ENCODE data around the gene ERICH4. TPM values are rescaled to one million over a fixed set of nuclear protein-coding genes. Genes with fewer than 3 reads are reported as not detected.

ERICH4 gene
- total and polyA plus RNA-seq, 9 of the 15 experiments (the other 6 are each of a cell fraction or from before 2014, with no cell fraction given): not detected

DNA sequence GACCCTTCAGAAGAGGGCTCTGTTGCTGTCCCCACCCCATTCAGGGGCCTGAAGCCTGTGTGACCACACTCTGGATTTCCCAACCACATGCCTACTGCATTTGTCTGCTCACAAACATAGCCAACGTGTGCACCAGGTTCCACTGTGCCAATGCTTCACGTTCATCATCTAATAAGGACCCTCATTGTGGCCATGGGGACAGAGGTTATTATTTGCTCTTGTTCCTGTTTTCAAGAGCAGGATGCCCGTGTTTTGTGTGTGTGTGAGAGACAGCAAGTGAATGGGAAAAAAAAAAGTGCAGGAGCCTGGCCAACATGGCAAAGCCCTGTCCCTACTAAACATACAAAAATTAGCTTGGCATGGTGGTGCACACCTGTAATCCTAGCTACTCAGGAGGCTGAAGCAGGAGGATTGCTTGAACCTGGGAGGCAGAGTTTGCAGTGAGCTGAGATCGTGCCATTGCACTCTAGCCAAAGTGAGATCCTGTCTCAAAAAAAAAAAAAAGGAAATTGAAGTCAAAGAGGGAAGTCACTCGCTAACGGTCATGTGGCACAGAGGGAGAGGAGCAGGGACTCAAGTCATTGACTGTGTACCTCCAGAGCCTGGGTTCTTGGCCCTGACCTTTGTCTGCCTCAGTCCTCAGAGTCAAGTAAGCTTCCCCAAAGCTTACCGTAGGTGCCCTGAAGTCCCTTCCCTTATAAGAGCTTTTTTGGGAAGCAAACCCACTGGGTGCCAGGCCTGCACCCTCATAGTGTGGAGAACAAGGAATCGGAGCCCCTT lies 22.7 kb upstream of the ERICH4 start (continued):
- no peak for TF ChIP-seq HMBOX1 (IDR thresholded peaks at IDR 0.05)
- no peak for TF ChIP-seq LARP7 (IDR thresholded peaks at IDR 0.05)
- TF ChIP-seq CLOCK (CRISPR knock-in tag; IDR thresholded peaks at IDR 0.05; ENCODE audit: borderline replicate concordance): no peak
- no peak for TF ChIP-seq BHLHE40 (IDR thresholded peaks at IDR 0.05; ENCODE audit: low read length)
- TF ChIP-seq EZH2 (IDR thresholded peaks at IDR 0.05; ENCODE audit: borderline replicate concordance, low read depth, low read length): no peak
- no peak for TF ChIP-seq HMG20A (CRISPR knock-in tag; conservative IDR thresholded peaks at IDR 0.05)
- TF ChIP-seq ZNF830 (CRISPR knock-in tag; IDR thresholded peaks at IDR 0.05): no peak

DNA sequence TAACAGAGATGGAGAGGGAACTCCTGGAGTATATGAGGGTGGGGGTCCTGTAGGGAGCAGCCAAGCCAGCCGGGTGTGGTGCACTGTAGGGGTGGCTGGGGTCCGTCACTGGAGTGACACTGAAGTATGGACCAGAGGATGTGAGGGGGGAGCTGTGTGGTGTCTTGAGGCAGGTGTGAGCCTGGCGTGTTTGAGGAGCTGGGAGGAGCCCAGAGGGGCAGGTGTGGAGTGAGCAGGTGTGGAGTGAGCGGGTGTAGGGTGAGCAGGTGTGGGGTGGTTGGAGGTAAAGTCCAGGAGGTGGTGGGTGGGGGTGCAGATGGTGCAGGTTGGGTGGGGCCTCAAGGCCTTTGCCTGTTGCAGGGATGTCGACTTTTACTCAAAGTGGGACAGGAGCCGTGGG lies 21.6 kb upstream of the ERICH4 start:
- Histone ChIP-seq H3K9me3 (replicated peaks; ENCODE audit: control insufficient read depth, insufficient read depth, low read depth, low read length) (no peaks in the 10 kb centered on the region), H3K9me1 (ENCODE audit: control insufficient read depth, insufficient read depth, low read length) (no peaks in the 10 kb centered on the region), H3K4me3 (no peak overlapping the region), H3K27me3 (ENCODE audit: control insufficient read depth in 2 of 2, insufficient read depth in 2 of 2, low read length in 2 of 2) (no peaks in the 10 kb centered on the region), H3K36me3 (ENCODE audit: control insufficient read depth, insufficient read depth, low read length) (peaks cover 47% of the 10 kb centered on the region; the same call in 2 of the 3 replicates), H3K27ac (ENCODE audit: extremely low read depth, low read depth, low read length) (no peak overlapping the region), H4K20me1 (replicated peaks; ENCODE audit: control insufficient read depth, insufficient read depth, low read length) (no peaks in the 10 kb centered on the region), H3K4me2 (ENCODE audit: insufficient read depth, low read length) (no peak overlapping the region), H3K9ac (ENCODE audit: insufficient read depth in 1 of 2, low read depth in 2 of 2, low read length in 2 of 2) (no peak overlapping the region), H2AFZ (ENCODE audit: low read depth, low read length) (no peak overlapping the region), H3K4me1 (replicated peaks in 1 of 2; ENCODE audit: control insufficient read depth in 2 of 2, insufficient read depth in 2 of 2, low read length in 2 of 2) (peaks cover 8 to 22% of the 10 kb centered on the region in 2 experiments), H3K79me2 (ENCODE audit: control insufficient read depth, insufficient read depth, low read length) (no peaks in the 10 kb centered on the region; the same call in 2 of the 3 replicates)
- FAIRE-seq: no peak
- TF ChIP-seq POLR2G (IDR thresholded peaks at IDR 0.05; ENCODE audit: low read depth, low read length) (peak; percentile 30; the same call in 1 of the 2 replicates), NR2F6 (CRISPR knock-in tag; IDR thresholded peaks at IDR 0.05) (no peak), ARID2 (IDR thresholded peaks at IDR 0.05) (no peak)
- TF ChIP-seq, protein P1, sequence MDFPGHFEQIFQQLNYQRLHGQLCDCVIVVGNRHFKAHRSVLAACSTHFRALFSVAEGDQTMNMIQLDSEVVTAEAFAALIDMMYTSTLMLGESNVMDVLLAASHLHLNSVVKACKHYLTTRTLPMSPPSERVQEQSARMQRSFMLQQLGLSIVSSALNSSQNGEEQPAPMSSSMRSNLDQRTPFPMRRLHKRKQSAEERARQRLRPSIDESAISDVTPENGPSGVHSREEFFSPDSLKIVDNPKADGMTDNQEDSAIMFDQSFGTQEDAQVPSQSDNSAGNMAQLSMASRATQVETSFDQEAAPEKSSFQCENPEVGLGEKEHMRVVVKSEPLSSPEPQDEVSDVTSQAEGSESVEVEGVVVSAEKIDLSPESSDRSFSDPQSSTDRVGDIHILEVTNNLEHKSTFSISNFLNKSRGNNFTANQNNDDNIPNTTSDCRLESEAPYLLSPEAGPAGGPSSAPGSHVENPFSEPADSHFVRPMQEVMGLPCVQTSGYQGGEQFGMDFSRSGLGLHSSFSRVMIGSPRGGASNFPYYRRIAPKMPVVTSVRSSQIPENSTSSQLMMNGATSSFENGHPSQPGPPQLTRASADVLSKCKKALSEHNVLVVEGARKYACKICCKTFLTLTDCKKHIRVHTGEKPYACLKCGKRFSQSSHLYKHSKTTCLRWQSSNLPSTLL (IDR thresholded peaks at IDR 0.05): no peak
- BruUV-seq (replicated peaks): no TSS peak
- POLR2A ChIA-PET: no interaction called here
- CTCF ChIA-PET (ENCODE audit: low intra/inter-chr PET ratio): no interaction called here
- ATAC-seq: no peak
- in situ Hi-C loops (cut with MboI) (no loop called here), intact Hi-C loops (cut with micrococcal nuclease) (no loop called here)
- no peak for DNase-seq (ENCODE audit: extremely low read depth in 1 of 4, low spot score in 3 of 4)
- WGBS (ENCODE audit: insufficient coverage, low coverage, missing lambda C conversion rate): 74% methylated on average over 5 of the region's 6 CpGs
